HepG2 (cell line): ENCODE results near the gene RNF11. TPM values are rescaled to one million over a fixed set of nuclear protein-coding genes. Genes with fewer than 3 reads are reported as not detected.

Experiments
- ARNT2 ChIP-seq: sonication (generic); formaldehyde crosslinking; IDR thresholded peaks from 2 replicates; pipeline ENCODE4 v1.8.0; 2022; ENCODE audit warnings: mild to moderate bottlenecking, low read depth, missing genetic modification reagents, moderate library complexity
- HMG20B ChIP-seq: conservative IDR thresholded peaks from 2 replicates; pipeline ENCODE4 v1.6.1; 2016; ENCODE audit warnings: missing genetic modification reagents, missing compliant biosample characterization
- ISL2 ChIP-seq: sonication (generic); formaldehyde crosslinking; IDR thresholded peaks from 2 replicates; pipeline ENCODE4 v1.5.0; 2020; ENCODE audit warnings: missing genetic modification reagents
- KDM4B ChIP-seq: sonication (generic); formaldehyde crosslinking; IDR thresholded peaks from 2 replicates; pipeline ENCODE4 v1.4.0; 2020; ENCODE audit warnings: missing genetic modification reagents
- MTF2 ChIP-seq: sonication (generic); formaldehyde crosslinking; IDR thresholded peaks from 2 replicates; pipeline ENCODE4 v1.5.0; 2020; ENCODE audit warnings: missing genetic modification reagents, borderline replicate concordance
- NFE2 ChIP-seq: sonication (generic); formaldehyde crosslinking; IDR thresholded peaks from 2 replicates; pipeline ENCODE4 v1.4.0; 2020; ENCODE audit warnings: missing genetic modification reagents
- RAD51 ChIP-seq: fragments of 450-650 bp; IDR thresholded peaks from 2 replicates; pipeline ENCODE4 v1.6.1; 2016; ENCODE audit warnings: borderline replicate concordance
- SOX13 ChIP-seq, 3 experiments: fragments of 450-650 bp in 1 of 3; sonication (generic) in 1 of 3; formaldehyde crosslinking in 1 of 3; IDR thresholded peaks in 2 of 3; conservative IDR thresholded peaks in 1 of 3; 2 replicates each; pipeline versions ENCODE4 v1.5.0 to v1.6.1; 2016 to 2020; ENCODE audit warnings: antibody characterized with exemption in 1 of 3, mild to moderate bottlenecking in 1 of 3, missing compliant biosample characterization in 1 of 3, missing genetic modification reagents in 1 of 3, moderate library complexity in 1 of 3
- SPEN ChIP-seq: sonication (generic); formaldehyde crosslinking; IDR thresholded peaks from 2 replicates; pipeline ENCODE4 v1.5.1; 2020; ENCODE audit warnings: low read depth, mild to moderate bottlenecking, missing genetic modification reagents
- STAG1 ChIP-seq: sonication (generic); formaldehyde crosslinking; IDR thresholded peaks from 2 replicates; pipeline ENCODE4 v1.4.0; 2020; ENCODE audit warnings: missing genetic modification reagents
- ZMYM2 ChIP-seq: sonication (generic); formaldehyde crosslinking; IDR thresholded peaks from 2 replicates; pipeline ENCODE4 v1.8.0; 2022; ENCODE audit warnings: mild to moderate bottlenecking, missing genetic modification reagents
- ZNF333 ChIP-seq: sonication (generic); formaldehyde crosslinking; IDR thresholded peaks from 2 replicates; pipeline ENCODE4 v1.4.0; 2020; ENCODE audit warnings: mild to moderate bottlenecking, missing genetic modification reagents, borderline replicate concordance
- ZNF766 ChIP-seq: sonication (generic); formaldehyde crosslinking; IDR thresholded peaks from 2 replicates; pipeline ENCODE4 v1.5.0; 2020; ENCODE audit warnings: missing genetic modification reagents, borderline replicate concordance
- polyA plus RNA-seq, 8 experiments: library from polyadenylated mRNA; depleted of rRNA in 3 of 8; stranded (reverse) in 7 of 8; unstranded in 1 of 8; fragments of >200 nt; fragmentation: Illumina TruSeq in 4 of 8; extraction: Trizol in 4 of 8; gene quantifications; 2 replicates each; pipeline versions ENCODE4 v1.2.1 to v1.2.3, GENCODE V29; 2011 to 2016; ENCODE audit warnings: low read depth in 4 of 8, missing spikeins in 1 of 8, mixed read lengths in 1 of 8; ENCODE audit not compliant: insufficient read depth in 1 of 8
- total RNA-seq, 5 experiments: library from RNA; depleted of rRNA; stranded (reverse); fragments of >200 nt; fragmentation: Illumina TruSeq; extraction: Trizol; gene quantifications; 2 replicates each; pipeline ENCODE4 v1.2.3, GENCODE V29; 2016; ENCODE audit warnings: low read depth in 1 of 5
- TF ChIP-seq, protein P1 (sequence below): sonication (generic); formaldehyde crosslinking; IDR thresholded peaks from 2 replicates; pipeline ENCODE4 v1.8.1; 2022; ENCODE audit warnings: low read depth, mild to moderate bottlenecking, missing genetic modification reagents
- TF ChIP-seq, protein P2 (sequence below): sonication (generic); formaldehyde crosslinking; IDR thresholded peaks from 2 replicates; pipeline ENCODE4 v1.4.0; 2020; ENCODE audit warnings: missing genetic modification reagents, mild to moderate bottlenecking, borderline replicate concordance
- TF ChIP-seq, protein P3 (sequence below): conservative IDR thresholded peaks from 2 replicates; pipeline ENCODE4 v1.6.1; 2018; ENCODE audit warnings: missing genetic modification reagents
- TF ChIP-seq, protein P4 (sequence below): sonication (generic); formaldehyde crosslinking; IDR thresholded peaks from 2 replicates; pipeline ENCODE4 v1.4.0; 2020; ENCODE audit warnings: mild to moderate bottlenecking, missing genetic modification reagents
- TF ChIP-seq, protein P5 (sequence below): sonication (generic); formaldehyde crosslinking; IDR thresholded peaks from 2 replicates; pipeline ENCODE4 v1.5.0; 2020; ENCODE audit warnings: missing genetic modification reagents
- TF ChIP-seq, protein P6 (sequence below): sonication (generic); formaldehyde crosslinking; IDR thresholded peaks from 2 replicates; pipeline ENCODE4 v1.4.0; 2020; ENCODE audit warnings: missing genetic modification reagents

Gene RNF11
- total and polyA plus RNA-seq, 2 of the 13 experiments (the other 11 are each of a cell fraction or from before 2014, with no cell fraction given): 41.2 to 48.8 TPM

DNA sequence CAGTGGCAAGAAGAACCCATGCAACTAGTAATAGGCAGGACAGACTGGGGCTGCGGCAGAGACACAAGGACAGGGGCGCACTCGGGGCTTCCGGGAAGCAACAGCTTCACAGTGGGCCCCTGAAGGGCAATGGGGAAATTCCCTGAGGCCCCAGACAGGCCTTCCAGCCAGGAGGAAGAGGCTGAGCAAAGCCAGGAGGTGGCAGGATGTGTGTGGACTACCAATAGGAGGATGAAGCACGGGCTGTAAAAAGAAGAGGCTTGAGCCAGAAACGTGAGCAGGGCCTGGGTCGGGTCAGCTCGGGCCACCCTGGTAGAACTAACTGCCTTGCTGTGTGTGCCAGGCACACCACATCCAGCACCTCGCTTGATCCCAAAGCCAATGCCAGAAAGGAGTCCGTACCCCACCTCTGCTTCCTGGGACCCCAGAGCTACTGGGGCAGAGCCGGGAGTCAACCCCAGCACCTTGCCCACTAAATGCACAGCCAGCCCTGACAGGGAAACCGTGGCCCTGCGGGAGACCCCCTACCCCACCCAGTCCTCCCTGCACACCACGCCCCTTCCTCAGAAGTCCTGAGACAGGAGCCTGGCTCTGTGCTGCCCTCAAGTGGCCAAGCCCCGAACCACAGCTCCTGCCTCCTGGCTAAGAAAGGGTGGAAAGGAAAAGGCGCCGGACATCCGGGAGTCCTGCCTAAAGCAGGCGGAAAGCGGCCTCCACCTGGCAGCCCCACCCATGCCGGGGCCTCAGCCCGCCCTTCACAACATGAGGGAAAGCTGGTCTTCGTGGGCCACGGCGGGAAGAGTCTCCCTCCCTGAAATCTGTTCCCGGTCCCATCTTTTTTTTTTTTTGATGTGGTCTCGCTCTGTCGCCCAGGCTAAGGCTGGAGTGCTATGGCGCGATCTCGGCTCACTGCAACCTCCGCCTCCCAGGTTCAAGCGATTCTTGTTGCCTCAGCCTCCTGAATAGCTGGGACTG is 60.6 kb downstream of the RNF11 start (continued):
- peak; percentile 75 for TF ChIP-seq STAG1
- TF ChIP-seq ISL2 (CRISPR knock-in tag): no peak
- no peak for TF ChIP-seq SOX13 (IDR thresholded peaks at IDR 0.05)
- peak in 1 of 2 experiments; percentile 11; a peak in 1 of 4 replicates for TF ChIP-seq SOX13 (CRISPR knock-in tag; conservative IDR thresholded peaks at IDR 0.05 in 1 of 2, IDR thresholded peaks at IDR 0.05 in 1 of 2)
- TF ChIP-seq SPEN: peak; percentile 52; the same call in 1 of the 2 replicates
- TF ChIP-seq, protein P1, sequence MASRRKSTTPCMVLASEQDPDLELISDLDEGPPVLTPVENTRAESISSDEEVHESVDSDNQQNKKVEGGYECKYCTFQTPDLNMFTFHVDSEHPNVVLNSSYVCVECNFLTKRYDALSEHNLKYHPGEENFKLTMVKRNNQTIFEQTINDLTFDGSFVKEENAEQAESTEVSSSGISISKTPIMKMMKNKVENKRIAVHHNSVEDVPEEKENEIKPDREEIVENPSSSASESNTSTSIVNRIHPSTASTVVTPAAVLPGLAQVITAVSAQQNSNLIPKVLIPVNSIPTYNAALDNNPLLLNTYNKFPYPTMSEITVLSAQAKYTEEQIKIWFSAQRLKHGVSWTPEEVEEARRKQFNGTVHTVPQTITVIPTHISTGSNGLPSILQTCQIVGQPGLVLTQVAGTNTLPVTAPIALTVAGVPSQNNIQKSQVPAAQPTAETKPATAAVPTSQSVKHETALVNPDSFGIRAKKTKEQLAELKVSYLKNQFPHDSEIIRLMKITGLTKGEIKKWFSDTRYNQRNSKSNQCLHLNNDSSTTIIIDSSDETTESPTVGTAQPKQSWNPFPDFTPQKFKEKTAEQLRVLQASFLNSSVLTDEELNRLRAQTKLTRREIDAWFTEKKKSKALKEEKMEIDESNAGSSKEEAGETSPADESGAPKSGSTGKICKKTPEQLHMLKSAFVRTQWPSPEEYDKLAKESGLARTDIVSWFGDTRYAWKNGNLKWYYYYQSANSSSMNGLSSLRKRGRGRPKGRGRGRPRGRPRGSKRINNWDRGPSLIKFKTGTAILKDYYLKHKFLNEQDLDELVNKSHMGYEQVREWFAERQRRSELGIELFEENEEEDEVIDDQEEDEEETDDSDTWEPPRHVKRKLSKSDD (CRISPR knock-in tag): no peak
- TF ChIP-seq, protein P2, sequence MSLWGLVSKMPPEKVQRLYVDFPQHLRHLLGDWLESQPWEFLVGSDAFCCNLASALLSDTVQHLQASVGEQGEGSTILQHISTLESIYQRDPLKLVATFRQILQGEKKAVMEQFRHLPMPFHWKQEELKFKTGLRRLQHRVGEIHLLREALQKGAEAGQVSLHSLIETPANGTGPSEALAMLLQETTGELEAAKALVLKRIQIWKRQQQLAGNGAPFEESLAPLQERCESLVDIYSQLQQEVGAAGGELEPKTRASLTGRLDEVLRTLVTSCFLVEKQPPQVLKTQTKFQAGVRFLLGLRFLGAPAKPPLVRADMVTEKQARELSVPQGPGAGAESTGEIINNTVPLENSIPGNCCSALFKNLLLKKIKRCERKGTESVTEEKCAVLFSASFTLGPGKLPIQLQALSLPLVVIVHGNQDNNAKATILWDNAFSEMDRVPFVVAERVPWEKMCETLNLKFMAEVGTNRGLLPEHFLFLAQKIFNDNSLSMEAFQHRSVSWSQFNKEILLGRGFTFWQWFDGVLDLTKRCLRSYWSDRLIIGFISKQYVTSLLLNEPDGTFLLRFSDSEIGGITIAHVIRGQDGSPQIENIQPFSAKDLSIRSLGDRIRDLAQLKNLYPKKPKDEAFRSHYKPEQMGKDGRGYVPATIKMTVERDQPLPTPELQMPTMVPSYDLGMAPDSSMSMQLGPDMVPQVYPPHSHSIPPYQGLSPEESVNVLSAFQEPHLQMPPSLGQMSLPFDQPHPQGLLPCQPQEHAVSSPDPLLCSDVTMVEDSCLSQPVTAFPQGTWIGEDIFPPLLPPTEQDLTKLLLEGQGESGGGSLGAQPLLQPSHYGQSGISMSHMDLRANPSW: no peak
- TF ChIP-seq NFE2: no peak
- 0 out of 2 replicates have a peak, but pooled peaks have one; percentile 34 for TF ChIP-seq ARNT2 (CRISPR knock-in tag)
- TF ChIP-seq ZMYM2 (CRISPR knock-in tag): no peak
- TF ChIP-seq HMG20B: no peak
- TF ChIP-seq, protein P3, sequence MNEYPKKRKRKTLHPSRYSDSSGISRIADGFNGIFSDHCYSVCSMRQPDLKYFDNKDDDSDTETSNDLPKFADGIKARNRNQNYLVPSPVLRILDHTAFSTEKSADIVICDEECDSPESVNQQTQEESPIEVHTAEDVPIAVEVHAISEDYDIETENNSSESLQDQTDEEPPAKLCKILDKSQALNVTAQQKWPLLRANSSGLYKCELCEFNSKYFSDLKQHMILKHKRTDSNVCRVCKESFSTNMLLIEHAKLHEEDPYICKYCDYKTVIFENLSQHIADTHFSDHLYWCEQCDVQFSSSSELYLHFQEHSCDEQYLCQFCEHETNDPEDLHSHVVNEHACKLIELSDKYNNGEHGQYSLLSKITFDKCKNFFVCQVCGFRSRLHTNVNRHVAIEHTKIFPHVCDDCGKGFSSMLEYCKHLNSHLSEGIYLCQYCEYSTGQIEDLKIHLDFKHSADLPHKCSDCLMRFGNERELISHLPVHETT (CRISPR knock-in tag): 0 out of 2 replicates have a peak, but pooled peaks have one; percentile 45
- TF ChIP-seq ZNF766 (CRISPR knock-in tag): 0 out of 2 replicates have a peak, but pooled peaks have one; percentile 14
- no peak for TF ChIP-seq RAD51
- TF ChIP-seq KDM4B: 0 out of 2 replicates have a peak, but pooled peaks have one; percentile 44
- 0 out of 2 replicates have a peak, but pooled peaks have one; percentile 28 for TF ChIP-seq ZNF333
- TF ChIP-seq, protein P4, sequence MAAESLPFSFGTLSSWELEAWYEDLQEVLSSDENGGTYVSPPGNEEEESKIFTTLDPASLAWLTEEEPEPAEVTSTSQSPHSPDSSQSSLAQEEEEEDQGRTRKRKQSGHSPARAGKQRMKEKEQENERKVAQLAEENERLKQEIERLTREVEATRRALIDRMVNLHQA (CRISPR knock-in tag): no peak
- TF ChIP-seq, protein P5, sequence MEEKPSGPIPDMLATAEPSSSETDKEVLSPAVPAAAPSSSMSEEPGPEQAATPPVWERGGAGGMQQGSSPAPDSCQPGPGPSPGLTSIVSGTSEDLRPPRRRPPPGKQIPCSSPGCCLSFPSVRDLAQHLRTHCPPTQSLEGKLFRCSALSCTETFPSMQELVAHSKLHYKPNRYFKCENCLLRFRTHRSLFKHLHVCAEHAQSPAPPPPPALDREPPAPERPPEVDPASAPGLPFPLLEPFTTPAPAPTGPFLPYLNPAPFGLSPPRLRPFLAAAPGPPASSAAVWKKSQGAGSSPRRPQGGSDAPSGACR: 0 out of 2 replicates have a peak, but pooled peaks have one; percentile 40
- no peak for TF ChIP-seq MTF2 (CRISPR knock-in tag)
- TF ChIP-seq, protein P6, sequence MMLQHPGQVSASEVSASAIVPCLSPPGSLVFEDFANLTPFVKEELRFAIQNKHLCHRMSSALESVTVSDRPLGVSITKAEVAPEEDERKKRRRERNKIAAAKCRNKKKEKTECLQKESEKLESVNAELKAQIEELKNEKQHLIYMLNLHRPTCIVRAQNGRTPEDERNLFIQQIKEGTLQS (CRISPR knock-in tag): 0 out of 2 replicates have a peak, but pooled peaks have one; percentile 12
